ENCODE results near the gene COX6A1.

DNA sequence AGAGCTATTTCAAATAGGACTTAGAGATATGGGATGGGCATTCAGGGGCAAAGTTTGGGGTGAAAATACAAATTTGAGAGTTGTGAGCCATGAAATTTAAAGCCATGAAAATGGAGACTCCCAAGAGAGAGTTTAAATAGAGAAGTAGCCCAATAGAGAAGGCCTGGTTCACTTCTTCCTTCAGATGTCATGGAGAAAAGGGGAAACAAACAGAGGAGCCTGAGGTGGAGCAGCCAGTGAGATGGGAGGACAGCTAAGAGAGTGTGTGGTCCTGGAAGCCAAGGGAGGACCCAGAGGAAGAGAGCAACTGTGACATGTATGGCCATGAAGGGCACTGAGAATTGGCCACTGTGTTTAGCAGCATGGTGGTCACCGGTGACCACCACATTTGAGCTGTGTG is 45.7 kb downstream of the COX6A1 start:
- no peak for TF ChIP-seq ELF1 (IDR thresholded peaks at IDR 0.05; ENCODE audit: borderline replicate concordance, low read depth)
- no peak for TF ChIP-seq CTCF (IDR thresholded peaks at IDR 0.05 in 2 of 3, conservative IDR thresholded peaks at IDR 0.05 in 1 of 3; ENCODE audit: borderline replicate concordance in 1 of 3, insufficient read depth in 1 of 3, low read depth in 2 of 3, low read length in 2 of 3)
- no peak for TF ChIP-seq POLR2A (IDR thresholded peaks at IDR 0.05; ENCODE audit: borderline replicate concordance, extremely low read depth, insufficient read depth, insufficient read length)
- no peak for TF ChIP-seq POLR2AphosphoS5 (IDR thresholded peaks at IDR 0.05; ENCODE audit: low read depth, low read length)
- no peak for TF ChIP-seq EZH2 (IDR thresholded peaks at IDR 0.05)
- TF ChIP-seq SP1 (IDR thresholded peaks at IDR 0.05; ENCODE audit: low read depth) = no peak
- TF ChIP-seq, protein P1, sequence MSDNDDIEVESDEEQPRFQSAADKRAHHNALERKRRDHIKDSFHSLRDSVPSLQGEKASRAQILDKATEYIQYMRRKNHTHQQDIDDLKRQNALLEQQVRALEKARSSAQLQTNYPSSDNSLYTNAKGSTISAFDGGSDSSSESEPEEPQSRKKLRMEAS (IDR thresholded peaks at IDR 0.05) = no peak
- TF ChIP-seq FOSL1 (IDR thresholded peaks at IDR 0.05; ENCODE audit: low read depth) = no peak
- no peak for TF ChIP-seq ZNF274 (IDR thresholded peaks at IDR 0.05; ENCODE audit: low read depth, low read length)
- no peak for TF ChIP-seq ZBTB33 (IDR thresholded peaks at IDR 0.05; ENCODE audit: extremely low read depth, insufficient replicate concordance, low read length)
- no peak for TF ChIP-seq JUND (IDR thresholded peaks at IDR 0.05)

All from HCT116 (cell line).